Measurements from ENCODE around the gene LINC01488. TPM values are rescaled to one million over a fixed set of nuclear protein-coding genes. Genes with fewer than 3 reads are reported as not detected.

The LINC01488 gene
- total RNA-seq, 2 donors from 2014 or later, result not detected

DNA sequence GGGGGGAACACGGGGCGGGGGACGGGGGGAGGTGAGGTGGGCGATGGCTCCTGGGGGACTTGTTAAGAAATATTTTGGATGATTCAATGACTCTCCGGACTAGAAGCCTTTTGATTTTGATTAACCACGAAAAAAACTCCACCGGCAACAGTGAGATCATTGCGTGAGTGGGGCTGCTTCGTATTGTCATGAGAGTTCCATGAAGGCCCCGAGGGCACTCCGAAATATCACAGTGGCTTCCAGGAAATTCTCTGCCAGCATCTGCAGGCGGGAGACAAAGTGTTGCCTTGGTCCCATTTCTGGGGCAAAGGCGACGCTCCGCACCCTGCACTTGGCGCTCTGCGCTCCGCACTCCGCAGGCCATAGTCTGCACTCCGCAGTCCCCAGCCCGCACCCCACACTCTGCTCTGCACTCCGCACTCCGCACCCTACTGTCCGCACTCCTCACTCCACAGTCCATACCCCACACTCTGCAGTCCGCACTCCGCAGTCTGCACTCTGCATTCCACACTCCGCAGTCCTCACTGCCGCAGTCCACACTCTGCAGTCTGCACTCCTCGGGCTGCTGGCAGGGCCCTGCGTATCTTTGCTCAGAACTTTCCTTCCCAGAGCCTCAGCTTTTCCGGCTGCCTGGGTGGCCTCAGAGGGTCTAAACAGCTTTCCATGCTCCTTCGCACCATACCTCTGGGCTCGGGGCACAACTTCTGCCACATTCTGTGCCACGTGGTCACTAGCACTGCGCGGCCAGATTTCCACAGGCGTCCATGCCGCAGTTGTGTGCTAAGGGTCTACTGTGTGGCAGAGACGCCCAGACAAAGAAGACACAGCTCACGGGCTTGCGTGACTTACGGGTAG, 61.1 kb downstream of the LINC01488 start:
- Histone ChIP-seq H3K4me3 (no peak overlapping the region), H3K36me3 (no peaks in the 10 kb centered on the region), H3K4me1 (ENCODE audit: control insufficient read depth in 1 of 2, low read depth in 2 of 2) (peaks cover 25 to 34% of the 10 kb centered on the region in 2 donors), H3K9me3 (no peaks in the 10 kb centered on the region), H3K27me3 (replicated peaks; ENCODE audit: insufficient read depth) (no peaks in the 10 kb centered on the region), H3K27ac (no peak overlapping the region)
- TF ChIP-seq CTCF (IDR thresholded peaks at IDR 0.05), result no peak
- ATAC-seq (ENCODE audit: insufficient number of reproducible peaks, low FRiP score, low read depth), result no peak
- DNase-seq (ENCODE audit: low spot score), result no peak

Other genes starting within 250 kb of the LINC01488 start
- gene MYEOV, start 187.5 kb upstream of the LINC01488 start, total RNA-seq, result 1 to 10 TPM; 1.1 to 1.3 TPM
- 100 to 1,000 TPM; 109 to 142 TPM for gene CCND1, start 159.5 kb downstream of the LINC01488 start, total RNA-seq
- gene LTO1, start 193.7 kb downstream of the LINC01488 start, total RNA-seq, result 10 to 100 TPM; 23.6 to 43.5 TPM
- gene FGF19, start 222.4 kb downstream of the LINC01488 start, total RNA-seq, result not detected